NT2/D1 (cell line): ENCODE data around the gene SMIM3.

Experiments
- SUZ12 ChIP-seq: IDR thresholded peaks from 2 replicates; pipeline ENCODE4 v1.6.1; 2011; ENCODE audit not compliant: insufficient read length, insufficient read depth; ENCODE audit errors: extremely low read depth
- YY1 ChIP-seq: IDR thresholded peaks from 2 replicates; pipeline ENCODE4 v1.6.1; 2011; ENCODE audit not compliant: insufficient read length, insufficient read depth
- ZNF274 ChIP-seq: IDR thresholded peaks from 2 replicates; pipeline ENCODE4 v1.6.1; 2011; ENCODE audit warnings: mild to moderate bottlenecking, low read depth, low read length

- TF ChIP-seq ZNF274 (no peak), YY1 (no peak), SUZ12 (no peak)
These were observed 28.1 kb upstream of the SMIM3 start for GRCh38 chr5:150750469-150750868.
